GM18499 (cell line): ENCODE data around the gene ZNF892.
"Not testable (repeated sequence)": the region's sequence is repeated elsewhere in the genome, so short reads cannot be mapped to it uniquely, and the experiment has no call there.

Experiments
- ATAC-seq: cut with Tn5 transposase; IDR thresholded peaks from one replicate; pipeline ENCODE4 v1.9.1; 2021; ENCODE audit warnings: moderate number of reproducible peaks; ENCODE audit not compliant: insufficient read depth, unreplicated experiment

ZNF892 gene

GRCh38 chr2:95207111-95207961 is at the start of gene ZNF892:
Gene ZNF892 (plus strand): TSS chr2:95207521. CDS start chr2:95207816, 295 bp downstream.
- peak; percentile 92 for ATAC-seq

DNA sequence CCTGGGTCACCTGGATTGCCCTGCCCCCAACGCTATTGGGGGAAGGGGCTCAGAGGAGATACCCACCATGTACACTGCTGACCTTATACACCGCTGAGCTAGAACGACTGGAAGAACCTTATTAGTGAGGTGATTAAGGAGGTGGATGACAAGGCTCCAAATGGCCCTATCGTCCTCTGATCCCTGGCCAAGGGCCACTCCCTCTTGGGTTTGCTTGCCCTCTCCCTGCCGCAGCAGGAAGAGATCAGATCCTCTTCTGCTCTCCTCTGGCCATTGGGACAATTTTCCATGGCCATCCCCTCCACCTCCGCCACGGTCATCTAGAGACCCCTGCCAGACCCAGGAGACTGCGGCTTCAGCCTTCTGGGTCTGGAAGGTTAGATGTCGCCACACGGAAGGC is 48.9 kb upstream of the ZNF892 start:
- ATAC-seq, result no peak

DNA sequence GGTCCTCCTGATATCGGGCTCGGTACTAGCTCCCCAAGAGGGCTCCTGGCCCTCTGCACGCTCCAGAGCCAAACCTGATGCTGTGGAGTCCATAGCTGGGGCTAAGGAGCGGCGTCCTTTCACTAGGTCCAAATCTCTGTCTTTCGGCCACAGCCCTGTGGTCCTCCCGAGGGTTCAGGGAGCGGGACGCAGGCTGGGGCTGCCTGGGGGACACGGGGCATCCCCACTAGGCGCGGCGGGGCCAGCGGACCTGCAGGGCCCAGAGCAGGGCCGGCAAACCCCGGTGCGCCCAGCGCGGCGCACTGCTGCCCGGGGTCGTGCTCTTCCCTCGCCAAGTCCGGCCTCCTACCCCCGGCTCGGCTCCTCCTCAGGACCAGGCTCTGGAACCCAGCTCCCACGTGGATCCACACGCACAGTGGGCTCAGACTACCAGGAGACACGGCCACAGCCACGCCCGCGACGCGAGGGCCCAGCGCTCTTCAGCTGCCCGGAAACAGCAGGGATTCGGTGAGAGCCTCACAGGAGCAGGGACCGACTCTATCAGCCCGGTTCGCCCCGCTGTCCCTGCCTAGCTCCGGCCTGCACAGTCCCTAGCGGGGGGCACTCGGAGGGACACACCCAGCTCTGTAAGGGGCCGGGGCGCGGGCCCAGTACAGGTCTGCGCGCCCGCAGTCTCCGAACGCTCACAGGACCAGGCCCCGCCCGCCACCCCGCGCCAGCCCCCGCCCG is 48.3 kb upstream of the ZNF892 start:
- ATAC-seq, result no peak

DNA sequence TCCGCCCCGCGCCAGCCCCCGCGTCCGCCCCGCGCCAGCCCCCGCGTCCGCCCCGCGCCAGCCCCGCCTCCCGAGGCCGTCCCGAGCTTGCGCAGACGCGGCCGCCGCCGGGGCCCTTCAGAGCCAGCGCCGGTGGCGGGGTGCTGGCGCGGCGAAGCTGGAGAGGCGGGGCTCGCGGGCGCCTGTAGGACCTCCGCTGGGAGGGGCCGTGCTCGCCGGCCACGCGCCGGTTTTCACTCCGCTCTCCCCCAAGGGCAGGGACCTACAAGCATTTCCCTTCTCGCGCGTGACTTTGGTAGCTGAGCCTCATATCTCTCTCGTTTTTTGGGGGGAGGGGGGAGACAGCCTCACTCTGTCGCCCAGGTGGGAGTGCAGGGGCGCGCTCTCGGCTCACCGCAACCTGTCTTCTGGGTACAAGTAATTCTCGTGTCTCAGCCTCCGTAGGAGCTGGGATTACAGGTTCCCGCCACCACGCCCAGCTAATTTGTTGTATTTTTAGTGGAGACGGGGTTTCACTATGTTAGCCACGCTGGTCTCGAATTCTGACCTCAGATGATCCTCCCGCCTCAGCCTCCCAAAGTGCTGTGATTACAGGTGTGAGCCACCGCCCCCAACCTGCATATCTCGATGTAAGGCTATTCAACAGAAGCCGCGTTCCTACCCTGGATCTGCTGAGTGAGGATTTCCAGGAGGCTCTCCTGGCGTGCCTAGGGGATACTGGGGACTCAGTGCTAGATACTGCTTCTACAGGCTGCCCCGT is 47.5 kb upstream of the ZNF892 start, which contains the start of gene ZNF514:
Gene ZNF514 (minus strand): TSS at position 159 of the 760 bp plus-strand sequence. CDS start 6,595 bp downstream, outside the sequence.
- no peak for ATAC-seq

DNA sequence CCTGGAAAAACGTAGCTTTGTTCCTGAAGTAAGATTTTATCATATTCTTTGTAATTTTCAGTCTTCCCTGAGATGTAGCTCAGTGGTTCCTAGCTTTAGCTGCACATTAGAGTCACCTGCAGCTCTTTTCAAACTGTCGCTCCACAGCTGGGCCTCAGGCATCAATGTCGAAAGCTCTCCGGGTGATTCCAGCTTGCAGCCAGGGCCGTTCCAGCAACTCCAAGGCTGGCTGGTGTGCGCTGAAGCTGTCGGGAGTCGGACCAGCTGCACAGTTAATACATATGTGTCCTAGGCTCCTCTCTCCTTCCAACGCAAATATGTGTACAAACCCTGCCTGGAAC is 42.3 kb upstream of the ZNF892 start:
- no peak for ATAC-seq

GRCh38 chr2:95165371-95166064 is 41.8 kb upstream of the ZNF892 start, which contains the start of gene ZNF2:
Gene ZNF2 (plus strand): TSS chr2:95165809. CDS start chr2:95176227, 10,418 bp downstream.
- ATAC-seq, result peak; percentile 88

- ATAC-seq, result no peak
These were observed 41.1 kb upstream of the ZNF892 start for GRCh38 chr2:95166065-95166763.

DNA sequence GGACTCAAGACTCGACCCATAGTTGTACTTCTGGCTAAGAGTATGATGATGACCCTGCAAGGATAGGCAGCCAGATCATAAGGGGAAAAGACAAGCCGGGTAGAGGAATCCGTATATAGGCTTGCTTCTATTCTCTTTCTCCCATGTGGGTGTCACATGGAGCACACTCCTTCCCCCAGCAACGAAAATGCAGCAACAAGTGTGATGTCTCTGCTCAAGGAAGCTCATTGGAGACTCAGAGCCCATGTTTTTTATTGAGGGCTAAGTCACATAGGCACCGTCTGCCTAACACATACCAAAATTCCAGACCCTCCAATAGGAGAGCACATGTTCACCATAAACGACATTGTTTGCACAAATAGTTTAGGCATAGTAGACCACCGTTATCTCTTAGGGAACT is 35.4 kb upstream of the ZNF892 start:
- ATAC-seq, result no peak

GRCh38 chr2:95174031-95174542 is 33.2 kb upstream of the ZNF892 start:
- ATAC-seq, result no peak

- no peak for ATAC-seq
These were observed 27.9 kb upstream of the ZNF892 start for GRCh38 chr2:95179451-95179850.

GRCh38 chr2:95181774-95182173 is 25.5 kb upstream of the ZNF892 start:
- ATAC-seq, result no peak

- ATAC-seq, result no peak
These were observed 22.1 kb upstream of the ZNF892 start for GRCh38 chr2:95185197-95185596.

- ATAC-seq, result no peak
These were observed 21.3 kb upstream of the ZNF892 start for GRCh38 chr2:95185973-95186372.

DNA sequence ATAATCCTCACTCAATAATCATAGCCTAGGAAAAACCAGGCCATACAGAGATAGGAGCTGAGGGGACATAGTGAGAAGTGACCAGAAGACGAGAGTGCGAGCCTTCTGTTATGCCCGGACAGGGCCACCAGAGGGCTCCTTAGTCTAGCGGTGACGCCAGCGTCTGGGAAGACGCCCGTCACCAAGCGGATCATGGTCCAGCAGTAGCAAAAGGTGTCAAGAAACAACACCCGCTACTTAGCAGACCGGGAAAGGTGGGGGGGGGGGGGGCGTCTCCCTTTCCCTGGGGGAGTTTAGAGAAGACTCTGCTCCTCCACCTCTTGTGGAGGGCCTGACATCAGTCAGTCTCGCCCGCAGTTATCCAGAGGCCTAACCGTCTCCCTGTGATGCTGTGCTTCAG is 14.4 kb upstream of the ZNF892 start:
- not testable (repeated sequence) for ATAC-seq

DNA sequence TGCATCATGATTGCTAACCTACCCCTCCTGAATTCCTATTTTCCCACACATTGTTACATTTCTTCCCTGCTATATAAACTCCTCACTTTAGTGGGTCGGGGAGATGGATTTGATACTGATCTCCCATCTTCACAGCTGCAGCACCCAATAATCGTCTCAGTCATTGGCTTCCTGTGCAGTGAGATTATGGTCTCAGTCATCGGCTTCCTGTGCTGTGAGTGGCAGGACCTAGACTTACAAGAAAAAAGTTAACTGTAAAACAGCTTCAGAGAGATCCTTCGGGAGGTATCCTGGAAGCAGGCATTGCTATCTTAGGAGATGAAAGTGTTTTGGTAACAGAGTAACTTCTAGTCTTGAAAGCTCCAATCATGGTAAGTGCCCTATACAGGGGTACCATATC is 3.4 kb upstream of the ZNF892 start:
- no peak for ATAC-seq

- ATAC-seq, result no peak
These were observed 2.9 kb upstream of the ZNF892 start for GRCh38 chr2:95204396-95204795.

DNA sequence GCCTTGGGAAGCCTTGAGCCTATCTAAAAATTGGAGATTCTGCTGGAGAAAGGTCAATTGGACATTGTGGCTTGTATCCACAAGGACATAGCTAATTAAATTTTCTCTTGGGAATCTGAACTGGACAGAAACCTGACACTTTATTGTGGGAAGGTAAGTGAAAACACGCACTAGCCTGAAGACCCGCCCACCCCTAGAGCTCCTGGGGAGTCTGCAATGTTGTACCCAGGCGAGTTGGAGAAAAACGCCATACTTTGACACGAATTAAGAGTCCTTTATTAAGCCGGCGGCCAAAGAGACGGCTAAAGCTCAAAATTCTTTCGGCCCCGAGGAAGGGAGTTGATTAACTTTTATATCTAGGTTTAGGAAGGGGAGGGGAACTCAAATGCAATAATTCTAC is 1.2 kb upstream of the ZNF892 start:
- no peak for ATAC-seq

- ATAC-seq, result no peak
These were observed 785 bp downstream of the ZNF892 start for GRCh38 chr2:95208106-95208505.

- no peak for ATAC-seq
These were observed 7.8 kb downstream of the ZNF892 start for GRCh38 chr2:95215018-95215612.
